ENCODE results near the gene INPP5A. TPM values are rescaled to one million over a fixed set of nuclear protein-coding genes. Genes with fewer than 3 reads are reported as not detected.

INPP5A gene
- total and polyA plus RNA-seq, 2 donors (not counting 1 experiment from before 2014, with no cell fraction given): 9.3 to 87.8 TPM

GRCh38 chr10:132652936-132653590, 115.5 kb downstream of the INPP5A start:
- H2AFZ ChIP-seq (ENCODE audit: insufficient read depth, low read depth, low read length, poor library complexity, severe bottlenecking): no peak overlapping the region
- H4K20me1 ChIP-seq (ENCODE audit: control insufficient read depth, insufficient read depth, low read length, poor library complexity, severe bottlenecking): peaks cover 76% of the 10 kb centered on the region
- H3K4me1 ChIP-seq (ENCODE audit: control insufficient read depth in 2 of 2, insufficient read depth in 2 of 2, low read length in 2 of 2): no peaks in the 10 kb centered on the region
- no peak for ATAC-seq (ENCODE audit: low read depth)
- H3K27me3 Mint-ChIP-seq: no peaks in the 10 kb centered on the region
- peaks cover 0 to 38% of the 10 kb centered on the region in 2 experiments for H3K36me3 ChIP-seq (replicated peaks in 1 of 2; ENCODE audit: control extremely low read depth in 1 of 2, control insufficient read depth in 1 of 2, extremely low read depth in 1 of 2, insufficient read depth in 2 of 2, low read length in 1 of 2)
- TF ChIP-seq CTCF (IDR thresholded peaks at IDR 0.05): no peak
- no peak for TF ChIP-seq EZH2 (IDR thresholded peaks at IDR 0.05; ENCODE audit: borderline replicate concordance, insufficient read depth, low read depth, low read length, poor library complexity, severe bottlenecking)
- H3K27ac Mint-ChIP-seq: no peak overlapping the region
- H3K4me3 Mint-ChIP-seq: no peak overlapping the region
- no peaks in the 10 kb centered on the region for H3K27me3 ChIP-seq (replicated peaks in 1 of 4; ENCODE audit: control extremely low read depth in 1 of 4, control insufficient read depth in 3 of 4, insufficient read depth in 4 of 4, low read length in 3 of 4)
- CTCF ChIA-PET: interaction anchor here (1.0 to 1.7 kb wide), 2 partner anchors 14 to 193 kb away, joined by 4 to 6 read pairs; no protein-coding TSS in a partner anchor
- no peak overlapping the region for H3K4me3 ChIP-seq (ENCODE audit: control extremely low read depth in 1 of 5, extremely low read depth in 1 of 5, insufficient read depth in 1 of 5, low read depth in 2 of 5, low read length in 4 of 5)
- no peak for DNase-seq
- WGBS (ENCODE audit: insufficient coverage): 95% methylated on average over 30 of the region's 31 CpGs
- no peaks in the 10 kb centered on the region for H3K9me3 Mint-ChIP-seq (ENCODE audit: insufficient read depth)
- intact Hi-C loops (cut with micrococcal nuclease): no loop called here
- no peak overlapping the region for H3K4me2 ChIP-seq (replicated peaks; ENCODE audit: low read depth, low read length, poor library complexity, severe bottlenecking)
- no peak overlapping the region for H3K9ac ChIP-seq (ENCODE audit: low read length)
- H3K79me2 ChIP-seq (ENCODE audit: control insufficient read depth, insufficient read depth, low read length): peaks cover 34% of the 10 kb centered on the region
- peaks cover 3% of the 10 kb centered on the region for H3K4me1 Mint-ChIP-seq
- no peaks in the 10 kb centered on the region for H3K9me3 ChIP-seq (ENCODE audit: control extremely low read depth in 1 of 3, control insufficient read depth in 2 of 3, insufficient read depth in 1 of 3, low read length in 2 of 3)
- no peak overlapping the region for H3K27ac ChIP-seq (ENCODE audit: low read length in 2 of 2)
- POLR2A ChIA-PET: no interaction called here

GRCh38 chr10:132653721-132654120, 116.1 kb downstream of the INPP5A start:
- Histone ChIP-seq H3K9ac (ENCODE audit: low read length) (no peak overlapping the region), H3K9me3 (ENCODE audit: control extremely low read depth in 1 of 3, control insufficient read depth in 2 of 3, insufficient read depth in 1 of 3, low read length in 2 of 3) (no peaks in the 10 kb centered on the region), H3K4me1 (ENCODE audit: control insufficient read depth in 2 of 2, insufficient read depth in 2 of 2, low read length in 2 of 2) (no peaks in the 10 kb centered on the region), H2AFZ (ENCODE audit: insufficient read depth, low read depth, low read length, poor library complexity, severe bottlenecking) (no peak overlapping the region), H3K36me3 (replicated peaks in 1 of 2; ENCODE audit: control extremely low read depth in 1 of 2, control insufficient read depth in 1 of 2, extremely low read depth in 1 of 2, insufficient read depth in 2 of 2, low read length in 1 of 2) (peaks cover 0 to 41% of the 10 kb centered on the region in 2 experiments), H3K79me2 (ENCODE audit: control insufficient read depth, insufficient read depth, low read length) (peaks cover 34% of the 10 kb centered on the region), H4K20me1 (ENCODE audit: control insufficient read depth, insufficient read depth, low read length, poor library complexity, severe bottlenecking) (peaks cover 76% of the 10 kb centered on the region), H3K4me3 (ENCODE audit: control extremely low read depth in 1 of 5, extremely low read depth in 1 of 5, insufficient read depth in 1 of 5, low read depth in 2 of 5, low read length in 4 of 5) (no peak overlapping the region), H3K27me3 (replicated peaks in 1 of 4; ENCODE audit: control extremely low read depth in 1 of 4, control insufficient read depth in 3 of 4, insufficient read depth in 4 of 4, low read length in 3 of 4) (no peaks in the 10 kb centered on the region), H3K27ac (ENCODE audit: low read length in 2 of 2) (no peak overlapping the region), H3K4me2 (replicated peaks; ENCODE audit: low read depth, low read length, poor library complexity, severe bottlenecking) (no peak overlapping the region)
- intact Hi-C loops (cut with micrococcal nuclease): no loop called here
- DNase-seq: no peak
- no peaks in the 10 kb centered on the region for H3K9me3 Mint-ChIP-seq (ENCODE audit: insufficient read depth)
- H3K27ac Mint-ChIP-seq: no peak overlapping the region
- ATAC-seq (ENCODE audit: low read depth): no peak
- ChIA-PET CTCF (interaction anchor here (1.0 to 1.7 kb wide), 3 partner anchors 13 to 194 kb away, joined by 3 to 6 read pairs (median 4); no protein-coding TSS in a partner anchor), POLR2A (no interaction called here)
- H3K4me1 Mint-ChIP-seq: peaks cover 3% of the 10 kb centered on the region
- TF ChIP-seq EZH2 (IDR thresholded peaks at IDR 0.05; ENCODE audit: borderline replicate concordance, insufficient read depth, low read depth, low read length, poor library complexity, severe bottlenecking) (no peak), CTCF (IDR thresholded peaks at IDR 0.05) (no peak)
- WGBS (ENCODE audit: insufficient coverage): 95% methylated on average over 20 of the region's 20 CpGs
- no peak overlapping the region for H3K4me3 Mint-ChIP-seq
- no peaks in the 10 kb centered on the region for H3K27me3 Mint-ChIP-seq
